IPS DF 4.7 (cell line): Measurements from ENCODE around the gene GORASP1.

Experiments used
- DNase-seq: peaks from one replicate; pipeline ENCODE4 v3.0.0-alpha.2; 2013; ENCODE audit warnings: low spot score; ENCODE audit errors: extremely low read depth

GORASP1 gene

DNA sequence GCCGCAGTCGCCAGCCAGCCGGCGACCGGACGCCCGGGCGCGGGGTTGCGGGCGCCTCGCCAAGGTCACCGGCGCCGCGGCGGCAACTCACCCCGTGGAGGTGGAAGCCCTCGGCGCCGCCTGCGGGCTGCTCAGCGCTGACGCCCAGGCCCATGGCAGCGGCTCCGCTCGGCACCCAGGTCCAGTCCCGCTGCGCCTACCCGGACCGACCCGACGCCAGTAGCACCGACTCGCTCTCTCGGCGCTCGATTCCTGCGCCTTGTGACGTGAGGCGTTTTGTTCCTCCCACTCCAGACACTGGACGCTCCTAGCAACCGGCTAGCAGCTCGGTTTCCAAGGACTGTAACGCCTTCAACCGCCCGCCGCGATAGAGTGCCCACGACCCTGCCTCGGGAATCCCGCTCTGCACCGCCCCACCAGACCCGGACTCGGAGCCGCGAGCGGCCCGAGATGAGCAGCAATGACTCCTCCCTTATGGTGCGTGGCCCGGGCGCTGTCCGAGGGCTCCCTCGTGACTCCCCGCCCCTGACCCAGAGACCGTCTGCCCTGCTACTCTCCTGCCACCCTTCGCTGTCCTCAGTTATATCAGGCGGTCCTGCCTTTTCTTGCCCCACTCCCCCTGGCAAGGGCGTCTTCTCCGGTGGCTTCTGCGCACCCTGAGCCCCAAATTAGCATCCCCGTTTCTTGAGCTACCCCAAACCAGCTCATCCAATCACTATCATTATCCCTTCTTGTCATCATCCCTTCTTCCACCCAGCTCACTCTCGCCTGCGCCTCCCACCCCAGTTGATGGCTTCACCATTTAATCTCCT lies at the start of gene GORASP1, which contains the start of gene TTC21A:
Gene GORASP1 (minus strand): TSS at position 240 of the 812 bp plus-strand sequence. CDS start 86 bp downstream, at position 154.
Gene TTC21A (plus strand): TSS at position 293 of the 812 bp plus-strand sequence. CDS start 158 bp downstream, at position 451.
- no peak for DNase-seq

DNA sequence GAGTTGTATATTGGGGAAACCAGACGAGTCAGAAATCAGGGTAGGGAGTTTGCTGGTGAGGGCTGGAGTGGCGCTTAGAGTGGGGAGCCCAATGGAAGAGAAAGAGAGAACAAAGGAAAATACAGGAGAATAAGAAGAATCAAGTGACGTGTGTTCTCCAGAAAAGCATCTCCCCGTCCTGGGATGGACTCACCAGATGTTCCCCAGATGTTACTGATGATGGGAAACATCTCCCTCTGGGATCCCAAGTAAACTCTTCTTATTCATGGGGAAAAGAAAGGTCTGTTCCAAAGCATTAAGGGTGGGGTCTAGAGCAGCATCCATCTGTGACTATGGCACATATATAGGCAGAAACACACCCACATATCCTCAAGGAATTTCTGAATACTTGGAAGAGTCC lies 49.0 kb upstream of the GORASP1 start:
- DNase-seq = no peak

DNA sequence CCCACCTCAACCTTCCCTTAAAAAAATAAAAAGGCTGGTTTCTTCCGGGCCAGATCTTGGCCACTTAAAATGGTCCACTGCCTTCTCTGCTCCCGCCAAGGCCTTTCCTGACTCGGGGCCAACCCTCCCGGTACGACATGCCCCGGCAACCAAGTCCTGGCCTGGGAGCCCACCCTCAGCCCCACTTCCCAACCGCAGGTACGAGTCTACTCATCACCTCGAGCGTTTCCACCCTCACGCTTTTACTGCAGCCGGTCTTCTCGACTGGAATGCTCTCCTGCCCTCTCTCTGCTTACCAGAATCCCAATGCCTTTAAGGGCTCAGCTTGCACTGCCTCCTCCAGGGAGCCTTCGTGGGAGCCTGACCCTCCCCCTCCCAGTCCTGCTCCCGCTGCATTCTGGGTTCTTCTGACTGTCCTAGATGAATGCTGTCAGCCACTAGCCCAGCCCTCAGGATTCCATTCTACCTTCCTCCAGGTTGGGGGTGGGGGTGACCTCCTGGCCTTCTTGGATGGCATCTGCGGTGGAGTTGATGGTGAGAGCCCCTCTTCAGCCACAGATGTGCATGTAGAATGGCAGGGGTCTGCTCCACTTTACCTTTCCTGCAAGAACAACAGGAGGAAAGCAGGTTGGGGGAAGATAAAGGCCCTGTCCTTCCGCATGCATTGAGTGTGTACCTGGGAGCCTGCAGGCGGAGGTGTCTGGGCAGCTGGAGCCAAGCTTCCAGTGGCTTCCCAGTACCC lies 47.0 kb upstream of the GORASP1 start:
- DNase-seq = no peak

DNA sequence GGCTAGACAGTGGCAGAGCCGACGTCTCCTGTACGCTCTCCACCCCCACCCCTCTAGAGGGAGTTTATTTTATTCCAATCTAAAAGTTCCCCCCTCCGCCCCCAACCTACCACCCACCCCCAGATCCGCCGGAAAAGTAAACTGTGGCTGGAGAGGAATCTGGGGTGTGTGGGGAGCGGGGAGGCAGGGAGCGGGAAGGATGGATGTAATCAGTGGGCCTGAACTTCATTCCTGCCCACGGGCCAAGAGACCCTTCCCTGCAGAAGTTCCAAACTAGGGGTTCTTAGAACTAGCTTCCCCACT lies 46.5 kb upstream of the GORASP1 start:
- no peak for DNase-seq

DNA sequence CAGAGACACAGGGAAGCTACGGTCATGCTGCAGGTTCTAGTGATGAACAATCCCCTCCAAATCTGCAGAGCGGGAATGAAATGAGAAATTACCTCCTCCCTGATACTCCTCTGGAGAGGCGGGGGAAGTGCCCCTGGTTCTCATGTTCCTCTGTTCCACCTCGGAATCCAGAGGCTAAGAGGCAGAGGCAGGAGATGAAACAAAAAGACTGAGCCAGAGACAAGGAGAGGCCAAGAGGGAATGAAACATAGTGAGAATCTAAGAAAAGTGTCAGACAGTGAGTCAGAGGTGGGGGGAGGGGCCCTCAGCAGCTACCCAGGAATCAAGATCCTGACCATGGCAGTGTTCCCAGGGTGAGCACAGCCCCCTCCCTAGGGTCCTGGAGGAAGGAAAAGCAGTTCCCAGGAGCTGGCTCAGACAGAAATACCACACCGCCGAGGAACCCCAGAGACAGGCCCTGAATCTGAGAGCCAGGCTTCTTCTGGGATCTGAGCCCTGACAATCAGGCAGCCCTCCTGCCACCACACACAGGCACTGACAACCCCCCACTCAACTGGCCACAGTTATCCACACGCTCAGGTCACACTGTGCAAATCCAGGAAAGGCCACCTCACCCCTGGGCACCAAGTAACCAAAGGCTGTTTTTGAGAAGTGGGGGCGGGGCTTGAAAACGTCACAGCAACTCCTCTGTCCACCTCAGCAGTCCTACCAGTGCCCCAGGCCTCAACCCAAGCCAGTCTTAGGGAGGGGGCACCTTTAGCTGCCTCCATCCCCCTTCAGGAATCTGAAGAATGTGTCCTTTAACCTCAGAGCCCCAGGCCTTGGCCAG lies 43.6 kb upstream of the GORASP1 start:
- DNase-seq = no peak

DNA sequence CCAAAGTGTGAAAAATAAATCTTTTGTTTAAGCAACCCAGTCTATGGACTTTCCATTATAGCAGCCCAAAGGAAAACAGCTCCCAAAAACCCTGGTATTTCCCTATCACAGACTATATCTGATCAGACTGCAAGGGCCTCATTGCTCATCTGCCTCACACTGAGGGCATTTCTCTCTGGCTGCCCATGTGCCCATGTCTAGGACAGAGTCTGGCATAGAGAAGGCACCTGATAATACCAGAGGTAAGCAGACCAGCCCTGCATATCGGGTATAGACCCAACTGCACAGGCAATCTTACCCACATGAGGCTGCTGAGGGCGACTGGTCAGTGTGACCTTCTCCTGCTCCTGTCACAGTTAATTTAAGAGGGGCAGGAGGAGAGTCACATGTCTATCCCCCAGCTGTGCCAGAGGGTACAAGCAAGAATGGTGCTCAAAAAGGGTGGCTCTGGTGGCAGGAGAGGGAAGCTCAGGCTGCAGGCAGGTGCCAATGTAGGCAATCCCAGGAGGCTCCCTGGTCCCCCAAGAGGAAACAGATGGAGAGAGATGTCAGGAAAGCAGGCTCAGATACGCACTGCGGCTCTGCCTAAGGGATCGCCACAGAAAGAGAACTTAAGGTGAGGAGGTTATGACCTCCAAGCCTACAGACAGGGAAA lies 42.8 kb upstream of the GORASP1 start:
- DNase-seq = no peak

DNA sequence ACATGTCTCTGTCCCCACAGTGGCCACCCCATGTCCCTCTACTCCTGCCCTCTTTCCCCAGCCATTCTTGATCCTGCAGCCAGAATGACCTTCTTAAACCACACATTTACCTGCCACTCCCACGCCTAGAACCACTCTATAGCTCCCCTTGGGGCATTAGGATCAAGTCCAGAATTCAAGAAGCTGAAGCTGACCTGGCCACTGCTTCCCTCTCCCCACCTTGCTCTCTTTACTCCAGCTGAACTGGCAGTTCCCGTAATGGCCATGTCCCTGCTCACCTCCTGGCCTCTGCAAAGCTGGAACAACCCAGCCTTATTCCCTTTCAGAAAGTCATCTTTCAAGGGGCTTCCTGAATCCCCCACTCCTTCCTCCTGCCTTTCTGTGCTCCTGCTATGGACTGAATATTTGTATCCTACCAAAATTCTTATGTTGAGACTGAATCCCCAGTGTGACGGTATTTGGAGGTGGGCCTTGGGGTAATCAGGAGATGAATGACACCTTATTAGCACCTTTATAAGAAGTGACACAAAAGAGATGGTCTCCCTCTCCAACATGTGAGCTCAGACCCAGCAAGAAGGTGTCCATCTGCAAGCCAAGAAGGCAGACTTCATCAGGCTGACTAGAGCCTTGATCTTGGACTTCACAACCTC lies 42.2 kb upstream of the GORASP1 start:
- no peak for DNase-seq

DNA sequence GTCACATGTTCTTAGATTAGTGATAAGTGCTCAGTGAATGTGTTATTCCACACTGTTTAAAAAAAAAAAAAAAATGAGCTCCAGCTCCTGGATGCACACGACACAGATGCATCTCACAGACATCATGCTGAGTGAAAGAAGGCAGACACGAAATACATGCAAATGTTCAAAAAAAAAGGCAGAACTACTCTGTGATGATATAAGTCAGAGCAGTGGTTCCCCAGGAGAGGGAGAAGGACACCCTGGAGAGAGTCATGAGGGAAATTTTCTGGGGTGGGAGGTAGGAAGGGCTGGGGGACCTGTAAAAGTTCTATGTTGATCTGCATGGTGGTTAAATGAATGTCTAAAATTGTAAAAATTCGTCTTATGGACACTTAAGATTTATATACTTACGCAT lies 41.6 kb upstream of the GORASP1 start:
- DNase-seq = no peak

DNA sequence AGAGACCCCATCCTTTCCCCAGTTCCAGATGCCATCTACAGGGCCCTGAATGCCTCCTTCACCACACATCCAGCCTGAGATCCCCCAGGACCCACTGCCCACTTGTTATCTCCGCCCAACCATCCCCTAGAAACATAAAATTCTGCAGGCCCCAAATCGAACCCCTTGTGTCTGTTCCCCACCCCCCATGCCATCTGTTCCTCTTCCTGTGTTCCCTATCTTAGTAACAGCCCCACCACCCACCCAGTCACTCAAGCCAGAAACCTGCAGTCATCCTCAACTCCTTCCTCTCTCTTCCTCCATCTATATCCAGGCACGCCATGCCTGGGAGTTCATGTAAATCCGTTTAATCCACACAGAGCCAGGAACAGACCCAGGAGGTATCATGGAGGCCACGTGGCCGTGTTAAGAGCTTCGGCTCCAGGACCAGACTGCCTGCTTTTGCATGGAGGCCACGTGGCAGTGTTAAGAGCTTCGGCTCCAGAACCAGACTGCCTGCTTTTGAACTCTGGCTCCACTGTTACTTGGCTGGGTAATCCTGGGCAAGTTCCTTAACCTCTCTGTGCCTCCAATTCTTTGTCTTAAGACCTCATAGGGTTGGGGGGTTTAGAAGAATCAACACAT lies 41.1 kb upstream of the GORASP1 start:
- DNase-seq = no peak

DNA sequence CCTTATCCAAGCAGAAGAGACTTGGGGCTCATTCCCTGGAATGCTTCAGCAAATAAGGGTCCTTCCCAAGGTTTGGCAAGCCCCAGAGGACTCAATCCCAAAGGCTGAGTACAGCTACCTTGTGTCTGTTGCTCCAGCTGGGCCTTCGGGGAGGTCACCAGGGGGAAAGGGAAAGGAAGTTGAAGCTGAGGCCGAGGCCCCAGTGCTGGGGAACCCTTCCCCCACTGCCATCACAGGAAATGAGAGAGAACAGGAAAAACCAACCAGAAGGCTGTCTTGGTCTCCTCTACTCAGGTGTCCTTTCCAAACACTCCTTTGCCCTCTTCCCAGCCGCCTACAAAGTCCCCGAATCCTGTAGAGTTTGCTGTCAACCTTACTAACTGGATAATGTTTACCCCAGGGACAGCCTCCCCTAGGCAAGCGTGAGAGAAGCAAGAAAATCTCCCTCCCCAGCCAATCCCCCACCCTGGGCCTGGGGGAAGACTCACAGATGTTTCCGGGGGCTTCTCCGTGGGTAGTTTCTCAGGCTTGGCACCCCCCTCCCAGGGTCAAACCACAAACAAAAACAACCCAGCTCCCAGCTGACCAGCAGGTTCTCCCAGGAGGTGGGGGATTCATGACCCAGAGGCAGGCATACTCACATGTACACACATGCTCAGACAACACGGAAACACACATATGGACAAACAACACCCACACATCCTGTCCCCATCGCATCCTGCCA lies 40.4 kb upstream of the GORASP1 start:
- no peak for DNase-seq

DNA sequence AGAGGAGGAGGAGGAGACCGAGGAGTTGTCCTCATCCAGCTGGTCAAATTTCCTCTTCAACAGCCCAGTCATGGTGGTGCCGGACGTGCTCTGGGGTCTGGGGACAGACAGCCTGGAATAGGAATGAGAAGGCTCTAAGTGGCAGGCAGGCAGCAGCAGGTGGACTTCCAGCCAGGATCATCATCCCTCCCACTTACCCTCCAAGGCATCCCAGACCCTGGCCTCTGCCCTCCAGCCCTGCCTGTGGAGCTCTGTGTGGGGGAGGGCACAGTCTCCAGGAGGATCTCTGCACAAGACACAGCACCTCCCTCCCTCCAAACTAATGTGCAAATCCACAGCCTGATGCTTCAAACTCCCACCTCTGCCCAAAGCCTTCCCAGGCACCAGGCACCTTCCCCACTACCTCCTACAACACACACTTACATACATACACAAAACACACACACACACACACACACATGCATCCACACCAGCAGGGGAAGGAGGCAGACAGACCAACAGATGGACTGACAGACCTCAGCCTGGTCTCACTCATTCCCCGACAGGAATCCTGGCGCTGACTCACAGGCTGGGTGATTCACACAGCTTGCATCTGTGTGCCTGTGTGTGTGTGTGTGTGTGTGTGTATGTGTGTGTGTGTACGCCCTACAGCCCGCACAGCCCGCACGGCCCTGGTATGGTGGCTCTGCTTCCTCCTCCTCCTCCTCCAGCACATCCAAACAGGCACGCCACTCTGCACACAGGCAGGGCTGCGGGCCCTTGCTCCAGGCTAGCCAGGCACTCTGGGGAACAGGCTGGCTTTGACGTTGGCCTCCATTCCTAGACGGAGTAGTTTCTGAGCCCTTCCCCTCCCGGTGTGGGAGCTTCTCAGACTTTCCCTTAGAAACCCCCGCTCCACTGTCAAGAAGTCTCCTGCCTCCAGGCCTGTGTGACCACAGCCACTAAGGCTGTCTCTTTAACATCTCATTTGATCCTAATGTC lies 39.5 kb upstream of the GORASP1 start:
- DNase-seq = no peak

DNA sequence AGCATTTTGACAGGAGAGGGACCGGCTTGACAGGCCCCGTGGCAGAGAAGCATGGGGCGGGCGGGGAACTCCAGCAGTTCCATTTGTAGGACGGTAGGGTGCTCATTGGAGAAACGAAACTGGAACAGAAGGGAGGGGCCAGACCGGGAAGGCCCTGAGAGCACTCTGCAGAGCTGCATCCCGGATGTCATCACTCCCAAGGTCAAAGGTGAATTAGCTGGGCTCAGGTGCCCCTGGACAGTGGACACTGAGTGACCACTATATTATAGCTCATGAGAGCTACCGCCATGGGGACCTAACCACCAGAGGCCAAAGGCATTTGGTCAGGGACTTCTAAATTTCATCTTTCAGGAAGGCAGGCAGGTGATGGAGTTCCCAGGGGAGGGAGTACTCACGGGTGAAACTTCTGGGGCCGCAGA lies 38.7 kb upstream of the GORASP1 start:
- no peak for DNase-seq

DNA sequence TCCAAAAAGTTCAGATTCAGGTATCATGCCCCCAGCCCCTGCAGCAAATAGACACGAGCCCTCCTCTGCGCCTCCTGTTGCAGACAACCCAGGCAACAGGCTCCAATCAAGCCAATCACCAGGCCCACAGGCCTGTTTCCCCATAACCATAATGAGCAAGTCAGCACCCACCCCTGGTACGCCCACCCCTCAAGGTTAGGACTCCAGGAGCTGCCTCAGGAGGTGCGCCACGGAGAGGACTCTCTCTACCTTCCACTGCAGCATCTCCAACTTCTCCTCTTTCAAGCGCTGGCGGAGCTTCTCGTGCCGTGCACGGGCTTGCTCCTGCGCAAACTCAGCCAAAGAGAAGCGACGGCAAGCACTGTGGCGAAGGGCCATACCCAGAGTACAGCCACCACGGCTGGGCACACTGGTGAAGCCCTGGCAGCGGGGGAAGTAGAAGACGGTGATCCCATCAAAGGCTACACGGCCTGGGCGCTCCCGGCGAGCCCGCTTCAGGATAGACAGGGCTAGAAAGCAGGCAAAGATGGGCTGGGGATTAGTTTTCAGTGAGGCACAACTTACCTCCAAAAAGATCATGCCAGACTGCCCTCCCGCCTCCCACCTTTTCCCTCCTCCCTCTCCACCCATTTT lies 37.4 kb upstream of the GORASP1 start:
- no peak for DNase-seq

DNA sequence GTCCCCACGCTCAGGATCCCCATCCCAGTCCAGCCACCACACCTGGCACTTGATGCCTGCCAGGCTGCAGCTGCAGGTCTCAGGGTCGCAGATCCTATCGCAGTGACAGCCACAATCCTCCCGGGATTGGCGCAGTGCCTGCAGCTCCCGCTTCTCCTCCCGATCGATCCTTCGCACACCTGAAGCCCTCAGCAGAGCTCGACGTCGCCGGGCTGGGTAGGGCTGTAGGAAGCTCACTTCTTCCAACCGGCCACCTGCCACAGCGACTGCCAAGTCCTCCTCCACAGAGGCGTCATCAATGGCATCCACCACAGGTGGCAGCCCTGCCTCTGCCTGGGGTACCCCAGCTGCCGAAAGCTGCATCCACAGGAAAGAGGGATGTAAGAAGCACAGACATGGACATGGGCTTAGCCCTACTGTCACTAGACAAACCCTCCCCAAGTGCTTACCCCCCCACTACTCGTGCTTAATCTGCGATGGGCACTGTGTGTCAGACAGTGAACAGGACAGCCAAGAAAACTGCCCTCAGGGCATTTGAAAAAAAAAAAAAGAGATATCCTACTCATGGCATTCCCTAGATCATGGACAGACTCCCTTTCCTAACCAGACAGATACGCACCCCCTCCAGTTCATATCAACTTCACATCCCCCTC lies 36.8 kb upstream of the GORASP1 start:
- no peak for DNase-seq

DNA sequence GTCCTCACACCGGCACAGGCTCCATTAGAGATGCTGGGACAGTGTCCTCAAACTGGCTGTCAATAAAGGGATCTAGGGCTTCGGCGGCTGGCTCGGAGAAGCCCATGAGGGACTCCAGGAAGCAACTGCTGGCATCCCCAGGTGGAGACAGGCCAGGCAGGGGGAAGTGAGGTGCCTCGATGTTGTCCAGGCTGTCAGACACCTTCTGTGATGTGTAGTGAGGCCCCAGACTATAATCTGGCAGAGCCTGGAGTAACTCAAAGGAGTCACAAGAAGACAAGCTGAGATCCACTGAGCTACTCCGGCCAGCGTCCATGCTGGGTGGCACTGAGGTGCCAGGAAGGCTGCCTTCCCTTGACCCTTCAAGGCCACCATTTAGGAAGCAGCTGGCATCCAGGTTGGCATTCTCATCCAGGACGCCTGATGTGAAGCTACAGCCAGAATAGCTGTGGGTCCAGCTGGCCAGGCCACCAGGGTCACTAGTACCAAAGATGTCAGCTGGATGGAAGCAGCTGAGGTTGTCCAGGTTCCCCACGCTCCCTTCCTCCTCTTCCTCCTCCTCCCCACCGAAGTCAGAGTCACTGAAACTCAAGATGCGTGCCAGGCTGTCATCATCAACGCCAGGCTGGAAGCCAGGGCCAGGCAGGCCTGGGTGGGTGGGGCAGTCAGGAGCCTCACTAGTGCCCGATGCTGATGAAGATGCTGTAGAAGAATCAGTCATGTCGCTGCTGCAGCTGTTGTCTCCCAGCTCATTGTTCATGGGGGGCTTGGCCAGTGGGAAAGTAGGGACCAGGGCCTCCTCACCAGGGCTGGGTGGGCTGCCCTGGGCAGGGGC lies 35.8 kb upstream of the GORASP1 start:
- no peak for DNase-seq

DNA sequence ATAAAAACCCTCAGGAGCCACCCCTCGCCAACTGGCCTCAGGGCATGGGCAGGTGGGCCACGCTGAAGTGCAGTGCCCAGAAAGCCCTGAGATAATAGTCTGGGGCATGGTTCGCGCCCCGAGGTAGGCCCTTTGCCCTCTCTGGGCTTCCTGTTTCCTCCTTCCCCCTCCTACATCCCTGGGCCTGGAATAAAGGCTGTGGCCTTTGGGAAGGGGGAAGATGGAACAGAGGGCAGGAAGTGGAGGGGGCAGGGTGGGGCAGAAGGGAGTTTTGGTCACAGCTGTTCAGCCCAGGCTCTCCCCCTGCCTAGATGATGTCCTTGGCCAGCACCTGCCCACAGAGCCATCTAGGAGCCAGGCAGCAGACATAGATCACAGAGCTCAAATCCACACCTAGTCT lies 34.6 kb upstream of the GORASP1 start:
- no peak for DNase-seq
